GM13976 (cell line): ENCODE results near the gene OCLN.
"Not testable (repeated sequence)": the region's sequence is repeated elsewhere in the genome, so short reads cannot be mapped to it uniquely, and the experiment has no call there.

ENCODE experiments used
- DNase-seq: peaks from one replicate; pipeline ENCODE4 v3.0.0; 2012; ENCODE audit warnings: low spot score
- in situ Hi-C: fragments of 300-500 bp; cut with MboI; formaldehyde crosslinking; loops from one replicate; pipeline ENCODE4 v1.12.0; 2022; ENCODE audit warnings: low sequenced_read_pairs, mixed read lengths, inconsistent platforms; ENCODE audit not compliant: unreplicated experiment
- TF ChIP-seq, protein P1 (sequence below): IDR thresholded peaks from 2 replicates; pipeline ENCODE4 v1.5.1; 2012; ENCODE audit warnings: borderline replicate concordance, mild to moderate bottlenecking; ENCODE audit not compliant: insufficient read depth; ENCODE audit errors: extremely low read depth, missing control alignments, control extremely low read depth

Gene OCLN

DNA sequence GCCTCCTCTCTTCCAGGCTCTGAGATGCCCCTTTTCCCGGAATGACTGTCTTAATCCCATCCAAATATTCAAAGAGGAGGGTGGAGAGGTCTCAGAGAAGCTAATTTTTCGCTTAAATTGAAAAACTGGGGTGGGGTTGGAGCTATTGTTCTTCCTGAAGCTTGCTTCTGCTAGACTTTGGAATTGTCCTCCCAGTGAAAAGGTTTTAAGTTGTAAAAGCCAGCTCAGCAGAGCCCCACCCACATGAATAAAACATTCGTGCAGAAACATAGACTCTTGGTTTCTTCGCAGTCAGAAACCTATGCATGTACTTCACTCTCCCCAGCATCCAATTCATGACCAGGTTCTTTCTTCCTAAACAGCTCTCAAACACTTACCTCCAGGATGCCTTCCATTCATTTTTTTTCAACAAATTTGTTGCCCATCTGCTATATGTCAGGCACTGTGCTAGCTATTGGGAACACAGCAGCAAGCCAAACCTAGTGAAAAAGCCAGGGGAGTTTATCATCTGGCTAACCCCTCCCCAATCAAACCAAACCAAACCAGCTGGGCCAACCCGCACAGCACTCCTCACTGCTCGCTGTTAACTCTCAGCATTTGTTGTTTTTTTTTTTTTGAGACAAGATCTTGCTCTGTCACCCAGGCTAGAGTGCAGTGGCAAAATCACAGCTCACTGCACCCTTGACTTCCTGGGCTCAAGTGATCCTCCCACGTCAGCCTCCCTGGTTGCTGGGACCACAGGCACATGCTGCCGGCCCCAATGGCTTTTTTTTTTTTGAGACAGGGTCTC lies 37.9 kb upstream of the OCLN start:
- in situ Hi-C loops = no loop called here
- no peak for DNase-seq

DNA sequence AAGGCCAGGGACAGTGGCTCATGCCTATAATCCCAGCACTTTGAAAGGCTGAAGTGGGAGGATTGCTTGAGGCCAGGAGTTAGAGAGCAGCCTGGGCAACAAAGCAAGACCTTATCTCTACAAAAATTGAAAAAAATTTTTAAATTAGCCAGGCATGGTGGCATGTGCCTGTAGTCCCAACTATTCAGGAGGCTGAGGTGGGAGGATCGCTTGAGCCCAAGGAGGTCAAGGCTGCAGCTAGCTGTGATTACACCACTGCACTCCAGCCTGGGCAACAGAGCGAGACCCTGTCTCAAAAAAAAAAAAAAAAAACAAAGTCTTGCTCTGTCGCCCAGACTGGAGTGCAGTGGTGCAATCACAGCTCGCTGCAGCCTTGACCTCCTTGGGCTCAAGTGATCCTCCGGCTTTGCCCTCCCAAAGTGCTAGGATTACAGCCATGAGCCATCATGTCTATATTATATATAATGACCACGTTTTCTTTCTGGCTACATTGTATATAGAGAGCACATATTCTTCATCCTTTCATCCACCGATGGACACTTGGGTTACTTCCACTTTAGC lies 37.1 kb upstream of the OCLN start:
- in situ Hi-C loops = not testable (repeated sequence)

More for the DNA sequence above, 37.9 kb upstream of the OCLN start:
- TF ChIP-seq, protein P1, sequence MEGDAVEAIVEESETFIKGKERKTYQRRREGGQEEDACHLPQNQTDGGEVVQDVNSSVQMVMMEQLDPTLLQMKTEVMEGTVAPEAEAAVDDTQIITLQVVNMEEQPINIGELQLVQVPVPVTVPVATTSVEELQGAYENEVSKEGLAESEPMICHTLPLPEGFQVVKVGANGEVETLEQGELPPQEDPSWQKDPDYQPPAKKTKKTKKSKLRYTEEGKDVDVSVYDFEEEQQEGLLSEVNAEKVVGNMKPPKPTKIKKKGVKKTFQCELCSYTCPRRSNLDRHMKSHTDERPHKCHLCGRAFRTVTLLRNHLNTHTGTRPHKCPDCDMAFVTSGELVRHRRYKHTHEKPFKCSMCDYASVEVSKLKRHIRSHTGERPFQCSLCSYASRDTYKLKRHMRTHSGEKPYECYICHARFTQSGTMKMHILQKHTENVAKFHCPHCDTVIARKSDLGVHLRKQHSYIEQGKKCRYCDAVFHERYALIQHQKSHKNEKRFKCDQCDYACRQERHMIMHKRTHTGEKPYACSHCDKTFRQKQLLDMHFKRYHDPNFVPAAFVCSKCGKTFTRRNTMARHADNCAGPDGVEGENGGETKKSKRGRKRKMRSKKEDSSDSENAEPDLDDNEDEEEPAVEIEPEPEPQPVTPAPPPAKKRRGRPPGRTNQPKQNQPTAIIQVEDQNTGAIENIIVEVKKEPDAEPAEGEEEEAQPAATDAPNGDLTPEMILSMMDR = no peak

DNA sequence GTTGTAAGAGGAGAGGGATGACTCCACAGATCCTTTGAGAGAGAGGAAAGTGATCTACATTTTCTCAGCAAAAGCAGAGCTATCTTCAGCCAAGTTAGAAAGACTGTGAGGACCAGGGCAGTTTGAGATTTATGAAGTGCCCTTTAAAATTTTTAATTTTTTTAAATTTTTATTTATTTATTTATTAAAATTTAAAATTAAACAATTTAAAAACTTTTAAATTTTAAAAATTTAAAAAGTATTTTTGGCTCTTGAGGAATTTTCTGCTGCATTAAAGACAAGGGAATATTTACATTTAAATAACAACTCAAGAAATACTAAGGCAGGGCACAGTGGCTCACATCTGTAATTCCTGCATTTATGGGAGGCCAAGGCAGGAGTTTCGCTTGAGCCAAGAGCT lies 30.4 kb upstream of the OCLN start:
- TF ChIP-seq, protein P1 = no peak
- in situ Hi-C loops = no loop called here
- DNase-seq = no peak

More for the DNA sequence above, 37.1 kb upstream of the OCLN start:
- DNase-seq = not testable (repeated sequence)

DNA sequence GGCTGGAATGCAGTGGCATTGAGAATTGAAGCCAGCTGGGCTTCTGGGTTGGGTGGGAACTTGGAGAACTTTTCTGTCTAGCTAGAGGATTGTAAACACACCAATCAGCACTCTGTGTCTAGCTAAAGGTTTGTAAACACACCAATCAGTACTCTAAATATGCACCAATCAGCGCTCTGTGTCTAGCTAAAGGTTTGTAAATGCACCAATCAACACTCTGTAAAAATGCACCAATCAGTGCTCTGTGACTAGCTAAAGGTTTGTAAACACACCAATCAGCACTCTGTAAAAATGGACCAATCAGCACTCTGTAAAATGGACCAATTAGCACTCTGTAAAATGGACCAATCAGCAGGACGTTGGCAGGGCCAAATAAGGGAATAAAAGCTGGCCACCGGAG lies 26.2 kb upstream of the OCLN start:
- DNase-seq, in situ Hi-C loops: not testable (repeated sequence)

DNA sequence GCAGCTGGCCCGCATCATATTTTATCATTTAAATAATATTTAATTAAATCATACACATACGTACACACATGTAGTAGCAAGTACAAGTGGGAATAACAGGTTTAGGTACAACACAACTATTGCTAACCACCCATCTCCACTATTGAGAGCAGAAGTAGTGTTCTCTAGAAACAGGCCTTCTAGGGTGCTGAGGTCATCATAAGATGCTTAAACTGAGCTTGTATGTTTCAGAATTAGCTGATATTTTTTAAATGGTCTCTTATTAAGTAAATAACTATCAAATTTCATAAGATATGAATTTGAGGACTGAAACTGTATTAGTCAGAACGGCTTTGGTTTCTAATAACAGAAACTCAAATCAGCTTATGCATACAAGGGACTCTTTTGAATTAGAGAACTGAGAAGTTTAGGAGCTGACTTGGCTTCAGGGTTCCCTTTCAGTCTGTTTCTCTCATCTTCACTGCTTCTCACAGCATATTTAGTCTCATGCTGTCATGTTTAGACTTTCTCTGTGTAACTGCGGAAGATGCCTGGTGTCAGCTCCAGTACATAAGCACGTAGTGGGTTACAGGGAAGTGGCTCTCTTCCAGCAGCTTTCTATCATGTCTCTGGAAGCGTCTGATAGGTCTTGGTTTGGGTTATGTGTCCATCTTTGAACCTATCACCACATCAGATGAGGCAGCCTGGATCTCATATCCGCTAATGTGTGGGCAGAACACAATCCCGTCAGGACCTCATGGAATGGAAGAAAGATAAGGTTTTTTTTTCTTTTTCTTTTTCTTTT lies 25.0 kb upstream of the OCLN start:
- DNase-seq = peak; percentile 73
- TF ChIP-seq, protein P1 = no peak
- in situ Hi-C loops = no loop called here

DNA sequence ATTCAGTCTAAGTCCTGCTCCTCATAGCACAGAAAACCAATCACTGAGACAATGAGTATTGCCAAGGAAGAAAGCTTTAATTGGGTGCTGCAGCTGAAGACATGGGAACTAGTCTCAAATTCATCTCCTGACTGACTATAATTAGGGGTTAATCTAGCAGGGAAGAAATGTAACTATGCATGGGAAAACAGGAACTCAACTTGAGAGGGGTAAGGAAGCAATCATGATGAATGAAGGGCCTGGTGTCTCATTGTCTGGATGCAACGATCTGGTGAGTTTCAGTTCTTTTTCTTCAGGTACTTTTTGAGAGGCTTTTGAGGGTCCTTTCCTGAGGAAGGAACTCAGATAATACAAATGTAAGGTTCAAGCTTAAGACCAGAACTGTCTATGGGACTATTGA lies 24.0 kb upstream of the OCLN start:
- in situ Hi-C loops = no loop called here
- DNase-seq = no peak
- TF ChIP-seq, protein P1 = no peak

DNA sequence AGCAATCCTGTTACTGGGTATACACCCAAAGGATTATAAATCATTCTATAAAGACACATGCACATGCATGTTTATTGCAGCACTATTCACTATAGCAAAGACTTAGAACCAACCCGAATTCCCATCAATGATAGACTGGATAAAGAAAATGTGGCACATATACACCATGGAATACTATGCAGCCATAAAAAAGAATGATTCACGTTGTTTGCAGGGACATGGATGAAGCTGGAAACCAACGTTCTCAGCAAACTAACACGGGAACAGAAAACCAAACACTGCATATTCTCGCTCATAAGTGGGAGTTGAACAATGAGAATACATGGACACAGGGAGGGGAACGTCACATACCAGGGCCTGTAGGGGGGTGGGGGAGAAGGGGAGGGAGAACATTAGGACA lies 21.1 kb upstream of the OCLN start:
- in situ Hi-C loops, DNase-seq: not testable (repeated sequence)

DNA sequence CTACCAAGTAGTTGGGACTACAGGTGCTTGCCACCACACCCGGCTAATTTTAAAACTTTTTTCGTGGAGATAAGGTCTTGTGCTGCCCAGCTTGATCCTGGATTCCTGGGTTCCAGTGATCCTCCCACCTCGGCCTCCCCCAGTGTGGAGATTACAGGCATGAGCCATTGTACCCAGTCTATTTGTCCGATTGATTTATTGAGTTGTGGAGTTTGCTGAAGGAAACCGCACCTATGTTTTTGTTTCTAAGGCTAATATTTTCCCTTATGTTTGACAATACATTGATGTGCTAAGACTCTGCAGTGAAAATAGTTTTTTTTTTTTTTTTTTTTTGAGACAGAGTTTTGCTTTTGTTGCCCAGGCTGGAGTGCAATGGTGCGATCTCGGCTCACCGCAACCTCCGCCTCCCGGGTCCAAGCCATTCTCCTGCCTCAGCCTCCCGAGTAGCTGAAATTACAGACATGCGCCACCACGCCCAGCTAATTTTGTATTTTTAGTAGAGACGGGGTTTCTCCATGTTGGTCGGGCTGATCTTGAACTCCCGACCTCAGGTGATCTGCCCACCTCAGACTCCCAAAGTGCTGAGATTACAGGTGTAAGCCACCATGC lies 20.0 kb upstream of the OCLN start:
- in situ Hi-C loops, DNase-seq: not testable (repeated sequence)
